DND-41 (cell line): ENCODE measurements around the gene FEN1.

Experiments used
- ATAC-seq: fragments of 200-7000 bp; cut with Tn5 transposase; 3 replicates; pipeline ENCODE4 v1.9.1; 2021; ENCODE audit warnings: low read depth; ENCODE audit not compliant: insufficient read depth
- DNase-seq: peaks from one replicate; pipeline ENCODE4 v3.0.0-alpha.2; 2020
- H2AFZ ChIP-seq: 2 replicates; pipeline ENCODE4 v1.6.0; 2012; ENCODE audit warnings: low read depth, low read length
- H3K27ac ChIP-seq: 2 replicates; pipeline ENCODE4 v1.5.1; 2012; ENCODE audit warnings: low read length, inconsistent platforms
- H3K27me3 ChIP-seq: fragments of 200-600 bp; sonication (generic); 2 replicates; pipeline ENCODE4 v1.6.0; 2012; ENCODE audit warnings: low read length, mild to moderate bottlenecking, inconsistent platforms; ENCODE audit not compliant: insufficient read depth, poor library complexity
- H3K36me3 ChIP-seq: 2 replicates; pipeline ENCODE4 v1.5.1; 2012; ENCODE audit warnings: low read length, inconsistent platforms; ENCODE audit not compliant: insufficient read depth
- H3K4me1 ChIP-seq: 2 replicates; pipeline ENCODE4 v1.5.1; 2012; ENCODE audit warnings: mild to moderate bottlenecking, low read length; ENCODE audit not compliant: insufficient read depth
- H3K4me2 ChIP-seq: 2 replicates; pipeline ENCODE4 v1.6.0; 2012; ENCODE audit warnings: mild to moderate bottlenecking, moderate library complexity, low read length, inconsistent platforms; ENCODE audit not compliant: insufficient read depth
- H3K4me3 ChIP-seq, 2 experiments: fragments of 200-600 bp in 1 of 2; shearing (Covaris generic) in 1 of 2; 2 replicates each; pipeline ENCODE4 v1.5.1; 2012 to 2016; ENCODE audit warnings: inconsistent platforms in 2 of 2, low read length in 2 of 2, mild to moderate bottlenecking in 2 of 2, low read depth in 1 of 2, moderate library complexity in 1 of 2
- H3K79me2 ChIP-seq: 2 replicates; pipeline ENCODE4 v1.6.0; 2012; ENCODE audit warnings: low read length, inconsistent platforms; ENCODE audit not compliant: insufficient read depth
- H3K9ac ChIP-seq: 2 replicates; pipeline ENCODE4 v1.6.0; 2012; ENCODE audit warnings: low read depth, mild to moderate bottlenecking, inconsistent platforms, low read length, moderate library complexity
- H3K9me3 ChIP-seq: 2 replicates; pipeline ENCODE4 v1.5.1; 2012; ENCODE audit warnings: low read length, moderate library complexity, mild to moderate bottlenecking, inconsistent platforms; ENCODE audit not compliant: insufficient read depth, severe bottlenecking
- H4K20me1 ChIP-seq: 2 replicates; pipeline ENCODE4 v1.6.0; 2012; ENCODE audit warnings: low read length; ENCODE audit not compliant: insufficient read depth
- CTCF ChIP-seq: IDR thresholded peaks from 2 replicates; pipeline ENCODE4 v1.5.1; 2012; ENCODE audit warnings: borderline replicate concordance, low read length, moderate library complexity, mild to moderate bottlenecking; ENCODE audit not compliant: poor library complexity, severe bottlenecking; ENCODE audit errors: extremely low read depth
- EZH2 ChIP-seq: IDR thresholded peaks from 3 replicates; pipeline ENCODE4 v1.6.1; 2012; ENCODE audit warnings: borderline replicate concordance, low read depth, mild to moderate bottlenecking, moderate library complexity, low read length, inconsistent platforms; ENCODE audit not compliant: severe bottlenecking

FEN1 gene

GRCh38 chr11:61839742-61840141, 47.0 kb downstream of the FEN1 start:
- Histone ChIP-seq H3K36me3 (peaks cover 88% of the 10 kb centered on the region), H3K4me2 (no peak overlapping the region), H3K9ac (no peak overlapping the region), H3K4me3 (no peak overlapping the region), H4K20me1 (peaks cover 51% of the 10 kb centered on the region), H3K27me3 (no peaks in the 10 kb centered on the region), H2AFZ (no peak overlapping the region), H3K27ac (no peak overlapping the region), H3K79me2 (peaks cover 70% of the 10 kb centered on the region), H3K9me3 (no peaks in the 10 kb centered on the region), H3K4me1 (peaks cover 16% of the 10 kb centered on the region)
- TF ChIP-seq EZH2, result no peak
- no peak for TF ChIP-seq CTCF
- ATAC-seq (no peak), DNase-seq (no peak)

- H3K9ac ChIP-seq, result no peak overlapping the region
- peaks cover 10% of the 10 kb centered on the region for H3K4me1 ChIP-seq
- H3K79me2 ChIP-seq, result peaks cover 67% of the 10 kb centered on the region
- no peak overlapping the region for H2AFZ ChIP-seq
- ATAC-seq (no peak), DNase-seq (no peak)
- TF ChIP-seq EZH2 (no peak), CTCF (no peak)
- H3K9me3 ChIP-seq, result no peaks in the 10 kb centered on the region
- peaks cover 94% of the 10 kb centered on the region for H3K36me3 ChIP-seq
- peaks cover 51% of the 10 kb centered on the region for H4K20me1 ChIP-seq
- H3K27ac ChIP-seq, result 0 out of 2 replicates have a peak overlapping the region, but pooled peaks have one; percentile 6
- no peak overlapping the region for H3K4me3 ChIP-seq
- no peak overlapping the region for H3K4me2 ChIP-seq
- no peaks in the 10 kb centered on the region for H3K27me3 ChIP-seq
Observed at GRCh38 chr11:61840371-61840770, 47.7 kb downstream of the FEN1 start.

DNA sequence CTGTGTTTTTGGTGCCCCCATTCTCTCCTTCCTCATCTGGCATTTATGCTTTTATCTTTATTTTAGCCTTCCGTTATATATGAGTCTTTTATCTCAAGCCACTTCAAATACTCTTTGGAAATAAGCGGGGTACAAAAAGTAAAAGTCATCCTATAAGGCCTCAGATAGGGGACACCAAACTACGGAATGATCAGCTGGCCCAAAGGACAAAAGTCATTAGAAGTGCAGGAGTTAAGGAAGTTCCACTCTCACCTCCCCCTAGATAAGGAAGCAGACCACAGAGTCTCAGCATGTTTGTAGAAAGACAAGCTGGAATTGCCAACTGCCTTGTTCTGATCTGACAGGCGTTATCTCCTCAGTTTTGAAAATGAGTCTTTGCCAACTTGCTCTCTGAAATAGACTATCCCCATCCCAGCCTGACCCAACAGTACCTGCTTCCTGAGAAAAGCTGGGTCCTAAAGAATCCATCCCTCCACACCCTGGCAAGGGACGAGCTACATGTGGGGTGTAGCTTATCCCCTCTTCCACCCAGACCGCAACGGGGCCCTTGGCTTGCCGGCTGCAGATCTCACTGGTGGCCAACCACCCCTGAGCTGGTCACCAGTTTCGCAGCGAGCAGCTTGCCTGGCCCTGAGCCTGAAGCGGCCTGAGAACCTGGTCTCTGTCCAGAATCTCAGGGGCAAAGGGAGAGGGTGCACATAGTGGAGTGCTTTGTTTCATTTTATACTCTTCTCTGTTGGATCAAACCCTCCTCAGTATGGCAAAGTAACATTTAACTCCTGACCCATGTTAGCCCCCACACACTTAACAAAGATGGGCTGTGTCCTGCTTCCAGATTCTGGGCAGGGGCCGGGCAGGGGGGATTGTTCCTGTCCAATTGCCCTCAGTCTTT, 49.2 kb downstream of the FEN1 start:
- TF ChIP-seq EZH2 (no peak), CTCF (no peak)
- Histone ChIP-seq H3K36me3 (peaks cover 96% of the 10 kb centered on the region), H3K4me3 (no peak overlapping the region), H3K79me2 (peaks cover 61% of the 10 kb centered on the region), H3K27ac (no peak overlapping the region), H3K9me3 (no peaks in the 10 kb centered on the region), H3K4me2 (no peak overlapping the region), H3K27me3 (no peaks in the 10 kb centered on the region), H2AFZ (no peak overlapping the region), H3K4me1 (0 out of 2 replicates have a peak, but pooled peaks cover 4% of the 10 kb centered on the region), H4K20me1 (peaks cover 51% of the 10 kb centered on the region), H3K9ac (no peak overlapping the region)
- DNase-seq (no peak), ATAC-seq (no peak)
